Naive B cell (primary cell): Measurements from ENCODE around the gene GRID1. TPM values are rescaled to one million over a fixed set of nuclear protein-coding genes. Genes with fewer than 3 reads are reported as not detected.
"Not testable (repeated sequence)": the region's sequence is repeated elsewhere in the genome, so short reads cannot be mapped to it uniquely, and the experiment has no call there.

Experiments
- ATAC-seq, 2 donors: fragments of 150-1000 bp; cut with Tn5 transposase; 2 replicates each; pipeline ENCODE4 v1.10.0; 2021; ENCODE audit warnings: low read depth in 2 of 2, mild to moderate bottlenecking in 2 of 2, moderate library complexity in 2 of 2
- DNase-seq: peaks from one replicate; pipeline ENCODE4 v3.0.0; 2022
- H3K27ac Mint-ChIP-seq, 6 donors: one replicate each; pipeline ENCODE4 v1.8.0; 2020 to 2022; ENCODE audit warnings: mild to moderate bottlenecking in 6 of 6, mixed read lengths in 6 of 6, moderate library complexity in 5 of 6, inconsistent platforms in 2 of 6
- H3K27me3 Mint-ChIP-seq, 3 donors: one replicate each; pipeline ENCODE4 v1.8.0; 2021 to 2022; ENCODE audit warnings: mixed read lengths in 3 of 3, mild to moderate bottlenecking in 1 of 3
- H3K36me3 Mint-ChIP-seq, 2 donors: one replicate each; pipeline ENCODE4 v1.8.0; 2020 to 2022; ENCODE audit warnings: mixed read lengths in 2 of 2, inconsistent platforms in 1 of 2, mild to moderate bottlenecking in 1 of 2
- H3K4me1 Mint-ChIP-seq, 3 donors: one replicate each; pipeline ENCODE4 v1.8.0; 2020 to 2022; ENCODE audit warnings: mixed read lengths in 3 of 3, inconsistent platforms in 1 of 3, mild to moderate bottlenecking in 1 of 3, moderate library complexity in 1 of 3
- H3K4me3 Mint-ChIP-seq, 8 donors: one replicate each; pipeline ENCODE4 v1.8.0; 2020 to 2022; ENCODE audit warnings: mild to moderate bottlenecking in 8 of 8, mixed read lengths in 8 of 8, moderate library complexity in 8 of 8, inconsistent platforms in 2 of 8
- H3K9me3 Mint-ChIP-seq, 7 donors: one replicate each; pipeline ENCODE4 v1.8.0; 2020 to 2022; ENCODE audit warnings: mixed read lengths in 7 of 7, mild to moderate bottlenecking in 5 of 7, inconsistent platforms in 2 of 7, moderate library complexity in 1 of 7
- polyA plus RNA-seq, 6 donors: library from polyadenylated mRNA; unstranded; fragments of 300-500 nt; fragmentation: Illumina TruSeq; gene quantifications; one replicate each; pipeline ENCODE4 v1.2.3, GENCODE V29; 2021; ENCODE audit warnings: low read depth in 6 of 6

Gene GRID1
- polyA plus RNA-seq, 6 donors from 2014 or later = not detected

DNA sequence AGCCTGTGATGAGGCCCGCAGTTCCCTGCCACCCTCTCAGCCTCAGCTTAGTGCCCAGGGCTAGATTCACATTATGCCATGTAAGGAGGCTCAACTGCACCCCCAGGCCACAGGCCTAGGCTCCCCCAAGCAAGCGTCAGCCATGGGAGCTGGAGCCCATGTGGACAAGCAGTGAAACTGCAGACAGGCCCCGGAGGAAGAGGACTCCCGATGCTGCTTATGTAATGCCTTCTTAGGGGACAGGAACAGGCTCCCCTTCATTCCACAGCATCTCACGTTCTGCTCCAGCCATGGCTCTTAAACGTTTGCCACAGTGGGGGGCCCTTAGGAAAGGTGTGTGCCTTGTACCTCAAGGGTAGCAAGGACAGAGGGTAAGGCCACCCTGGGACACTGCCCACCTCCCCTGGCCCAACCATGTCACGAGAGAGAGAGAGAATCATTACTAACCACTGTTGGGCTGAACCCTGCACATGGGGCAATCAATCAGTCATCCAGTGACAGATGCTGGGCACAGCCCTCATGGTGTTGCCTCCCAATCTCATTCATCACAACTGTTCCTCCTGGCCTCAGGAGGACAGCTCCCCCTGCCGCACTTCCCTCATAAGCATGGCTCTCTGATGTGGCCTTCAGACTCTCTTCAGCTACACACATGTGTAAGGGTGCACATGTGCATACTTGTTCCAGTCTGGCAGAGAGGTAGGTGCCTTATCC is 263.0 kb downstream of the GRID1 start:
- Mint-ChIP-seq H3K4me1 (no peaks in the 10 kb centered on the region), H3K27ac (no peak overlapping the region), H3K4me3 (no peak overlapping the region), H3K9me3 (no peaks in the 10 kb centered on the region), H3K27me3 (peaks cover 0 to 23% (median 17%) of the 10 kb centered on the region in 3 donors), H3K36me3 (no peaks in the 10 kb centered on the region)
- ATAC-seq = no peak
- no peak for DNase-seq

DNA sequence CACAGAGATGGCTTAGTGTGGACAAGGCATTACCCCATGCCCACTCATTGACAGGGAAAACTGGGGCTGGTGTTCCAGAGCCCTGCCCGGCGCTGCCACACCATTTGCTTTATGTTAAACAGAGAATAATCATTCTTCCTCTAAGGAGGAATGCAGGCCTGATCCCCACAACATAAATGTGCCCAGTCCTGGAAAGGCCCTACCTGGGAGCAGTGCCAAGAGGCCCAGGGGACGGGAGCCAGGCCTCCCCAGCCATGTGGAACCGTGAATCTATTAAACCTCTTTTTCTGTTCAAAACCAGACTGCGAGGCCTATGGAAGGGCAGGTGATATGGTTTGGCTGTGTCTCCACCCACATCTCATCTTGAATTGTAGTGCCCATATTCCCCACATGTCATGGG is 264.1 kb downstream of the GRID1 start:
- DNase-seq (no peak), ATAC-seq (no peak)
- Mint-ChIP-seq H3K27ac (no peak overlapping the region), H3K4me3 (no peak overlapping the region), H3K36me3 (no peaks in the 10 kb centered on the region), H3K4me1 (no peaks in the 10 kb centered on the region), H3K9me3 (peaks cover 0 to under 1% (median 0%) of the 10 kb centered on the region in 7 donors), H3K27me3 (peaks cover 0 to 17% (median 17%) of the 10 kb centered on the region in 3 donors)

DNA sequence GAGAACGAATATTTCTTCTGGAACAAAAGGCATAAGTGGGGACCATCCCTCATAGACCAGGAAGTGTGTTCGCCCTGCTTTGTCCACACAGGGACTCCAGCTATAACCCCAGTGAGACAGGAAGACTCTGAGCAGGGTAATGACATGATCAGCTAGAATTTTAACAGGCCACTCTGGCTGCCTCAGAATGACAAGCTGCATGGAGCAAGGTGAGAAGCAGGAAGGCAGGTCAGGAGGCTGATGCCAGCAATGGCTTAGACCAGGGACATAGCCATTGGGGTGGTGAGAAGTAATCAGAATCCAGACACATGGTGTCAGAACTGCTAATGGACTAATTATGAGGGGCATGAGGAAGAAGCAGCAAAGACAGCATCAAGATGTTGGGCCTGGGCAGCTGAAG is 264.6 kb downstream of the GRID1 start:
- Mint-ChIP-seq H3K27ac (no peak overlapping the region), H3K4me1 (no peaks in the 10 kb centered on the region), H3K27me3 (peaks cover 0 to 17% (median 14%) of the 10 kb centered on the region in 3 donors), H3K36me3 (no peaks in the 10 kb centered on the region), H3K9me3 (peaks cover 0 to 4% (median 0%) of the 10 kb centered on the region in 7 donors), H3K4me3 (no peak overlapping the region)
- ATAC-seq (no peak), DNase-seq (no peak)

DNA sequence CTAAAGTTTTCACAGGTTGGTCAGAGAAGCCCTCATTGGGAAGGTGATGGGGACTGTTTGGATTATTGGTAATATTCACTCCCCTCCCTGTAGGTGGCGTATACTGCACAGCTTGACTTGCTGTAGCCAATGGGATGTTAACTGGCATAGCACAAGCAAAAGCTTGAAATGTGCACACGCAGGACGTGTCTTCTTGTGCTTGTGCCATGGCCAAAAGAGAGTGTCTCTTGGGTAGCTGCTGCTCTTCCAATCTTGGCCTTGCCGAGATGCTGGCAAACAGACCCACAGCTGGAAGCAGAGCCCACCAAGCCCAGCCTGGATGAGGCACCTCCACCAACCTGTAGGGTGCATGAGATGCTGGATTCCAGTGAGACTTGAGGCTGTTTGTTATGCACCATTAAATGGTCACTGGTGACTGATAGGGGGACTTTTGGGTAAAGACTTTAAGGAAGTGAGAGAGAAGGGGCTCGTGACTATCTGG is 266.0 kb downstream of the GRID1 start:
- Mint-ChIP-seq H3K9me3 (peaks cover 0 to 4% (median 0%) of the 10 kb centered on the region in 7 donors), H3K27me3 (peaks cover 2 to 4% (median 4%) of the 10 kb centered on the region in 3 donors), H3K4me3 (no peak overlapping the region), H3K4me1 (no peaks in the 10 kb centered on the region), H3K36me3 (no peaks in the 10 kb centered on the region), H3K27ac (no peak overlapping the region)
- DNase-seq (no peak), ATAC-seq (no peak)

DNA sequence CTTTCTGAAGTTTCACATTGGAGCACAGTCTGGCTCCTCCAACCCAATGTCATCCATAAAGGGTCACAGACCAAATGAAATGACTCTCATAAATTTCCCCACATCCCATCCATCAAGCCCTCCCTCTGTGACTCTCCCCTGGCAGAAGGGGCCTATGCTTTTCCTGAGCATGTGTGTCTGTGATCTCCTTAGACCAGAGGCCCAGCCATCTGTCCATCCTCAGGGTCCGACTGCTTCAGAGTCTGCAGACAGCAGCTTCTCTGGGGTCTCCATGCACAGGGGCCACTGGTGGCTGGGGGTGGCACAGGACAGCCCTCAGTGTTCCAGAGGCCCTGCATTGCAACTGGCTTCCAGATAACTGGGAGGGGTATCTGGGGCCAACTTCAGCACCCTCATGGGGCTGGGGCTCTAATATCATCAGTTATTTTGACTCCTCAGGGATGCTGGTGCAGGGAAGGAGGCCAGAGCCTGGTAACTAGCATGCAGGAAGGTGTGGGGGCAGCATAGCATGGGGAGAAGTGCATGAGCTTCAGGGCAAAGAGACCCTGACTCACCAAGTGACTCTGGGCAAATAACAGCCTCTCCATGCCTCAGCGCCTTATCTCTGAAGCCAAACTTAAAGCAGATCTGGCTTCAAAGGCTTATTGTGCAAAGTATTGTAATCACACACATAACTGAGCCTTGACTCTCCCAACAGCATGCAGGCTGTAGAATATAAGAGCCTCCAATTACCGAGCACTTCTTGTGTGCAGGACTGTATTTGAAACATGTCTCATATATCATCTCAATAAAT is 266.9 kb downstream of the GRID1 start:
- ATAC-seq (no peak), DNase-seq (no peak)
- Mint-ChIP-seq H3K4me3 (no peak overlapping the region), H3K27ac (no peak overlapping the region), H3K27me3 (peaks cover 0 to 4% (median 0%) of the 10 kb centered on the region in 3 donors), H3K9me3 (peaks cover 0 to 4% (median 0%) of the 10 kb centered on the region in 7 donors), H3K36me3 (no peaks in the 10 kb centered on the region), H3K4me1 (no peaks in the 10 kb centered on the region)

DNA sequence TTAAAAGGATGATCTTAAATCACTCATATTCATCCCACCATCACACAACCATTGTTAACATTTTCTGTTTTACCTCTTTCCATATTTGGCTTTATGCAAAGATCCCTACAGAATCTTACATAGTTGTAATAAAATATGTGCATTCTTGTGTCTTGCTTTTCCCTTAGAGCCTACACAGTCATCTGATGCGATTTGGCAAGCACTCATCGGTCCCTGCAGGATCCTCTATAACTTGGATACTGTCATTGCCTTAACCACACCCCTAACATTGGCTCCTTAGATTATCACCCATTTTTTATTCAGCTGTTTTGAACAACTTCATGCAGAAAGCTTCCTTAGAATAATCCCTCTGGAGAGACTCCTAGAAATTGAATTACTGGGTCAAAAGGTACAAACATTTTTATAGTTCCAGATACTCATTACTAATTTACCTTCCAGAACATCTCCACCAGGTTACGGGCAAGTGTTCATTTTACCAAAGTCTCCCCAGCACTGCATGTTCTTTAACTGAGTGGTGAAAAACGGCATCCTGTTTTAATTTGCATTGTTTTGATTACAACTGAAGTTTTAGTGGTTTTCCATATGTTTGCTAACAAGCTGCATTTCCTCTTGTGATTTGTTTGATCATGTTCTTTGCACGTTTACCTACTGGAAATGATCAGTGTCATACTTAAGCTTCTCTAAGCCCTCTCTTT is 268.3 kb downstream of the GRID1 start:
- Mint-ChIP-seq H3K27ac (no peak overlapping the region), H3K27me3 (peaks cover 0 to 4% (median 0%) of the 10 kb centered on the region in 3 donors), H3K9me3 (peaks cover 0 to 4% (median 0%) of the 10 kb centered on the region in 7 donors), H3K36me3 (no peaks in the 10 kb centered on the region), H3K4me3 (no peak overlapping the region), H3K4me1 (no peaks in the 10 kb centered on the region)
- DNase-seq = no peak
- ATAC-seq = no peak

DNA sequence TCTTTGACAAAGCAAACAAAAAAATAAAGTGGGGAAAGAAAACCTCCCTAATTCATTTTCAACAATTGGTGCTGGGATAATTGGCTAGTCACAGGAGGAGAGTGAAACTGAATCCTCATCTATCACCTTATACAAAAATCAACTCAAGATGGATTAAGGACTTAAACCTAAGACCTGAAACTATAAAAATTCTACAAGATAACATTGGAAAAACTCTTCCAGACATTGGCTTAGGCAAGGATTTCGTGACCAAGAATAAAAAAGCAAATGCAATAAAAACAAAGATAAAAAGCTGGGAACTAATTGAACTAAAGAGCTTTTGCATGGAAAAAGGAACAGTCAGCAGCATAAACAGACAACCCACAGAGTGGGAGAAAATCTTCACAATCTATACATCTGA is 271.5 kb downstream of the GRID1 start:
- H3K9me3 Mint-ChIP-seq, H3K4me3 Mint-ChIP-seq, H3K27me3 Mint-ChIP-seq, H3K27ac Mint-ChIP-seq, H3K4me1 Mint-ChIP-seq, DNase-seq, ATAC-seq, H3K36me3 Mint-ChIP-seq: not testable (repeated sequence)

DNA sequence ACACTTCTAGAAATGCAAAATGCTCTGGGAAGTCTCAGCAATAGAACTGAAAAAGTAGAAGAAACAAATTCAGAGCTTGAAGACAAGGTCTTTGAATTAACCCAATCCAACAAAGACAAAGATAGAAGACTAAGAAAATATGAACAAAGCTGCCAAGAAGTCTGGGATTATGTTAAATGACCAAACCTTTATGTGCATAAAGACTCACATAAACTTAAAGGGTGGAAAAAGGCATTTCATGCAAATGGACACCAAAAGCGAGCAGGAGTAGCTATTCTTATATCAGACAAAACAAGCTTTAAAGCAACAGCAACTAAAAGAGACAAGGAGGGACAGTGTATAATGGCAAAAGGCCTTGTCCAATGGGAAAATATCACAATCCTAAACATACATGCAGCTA is 274.3 kb downstream of the GRID1 start:
- H3K36me3 Mint-ChIP-seq, H3K4me1 Mint-ChIP-seq, H3K9me3 Mint-ChIP-seq, ATAC-seq, DNase-seq, H3K27ac Mint-ChIP-seq, H3K4me3 Mint-ChIP-seq: not testable (repeated sequence)
- peaks cover 9 to 26% (median 14%) of the 10 kb centered on the region in 3 donors for H3K27me3 Mint-ChIP-seq

DNA sequence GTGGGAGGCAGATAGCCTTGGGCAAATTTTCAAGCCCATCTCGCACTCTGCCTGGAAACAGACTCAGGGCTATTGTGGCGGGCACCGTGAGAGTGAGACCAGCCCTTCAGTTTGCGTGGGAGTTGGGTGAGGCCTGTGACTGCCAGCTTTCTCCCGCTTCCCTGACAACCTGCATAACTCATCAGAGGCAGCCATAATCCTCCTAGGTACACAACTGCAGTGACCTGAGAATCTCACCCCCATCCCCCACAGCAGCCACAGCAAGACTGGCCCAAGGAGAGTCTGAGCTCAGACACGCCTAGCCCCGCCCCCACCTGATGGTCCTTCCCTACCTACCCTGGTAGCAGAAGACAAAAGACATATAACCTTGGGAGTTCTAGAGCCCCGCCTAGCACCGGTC is 275.4 kb downstream of the GRID1 start:
- Mint-ChIP-seq H3K9me3 (peaks cover 0 to 5% (median 0%) of the 10 kb centered on the region in 7 donors), H3K27ac (no peak overlapping the region), H3K36me3 (no peaks in the 10 kb centered on the region), H3K4me1 (no peaks in the 10 kb centered on the region), H3K4me3 (no peak overlapping the region), H3K27me3 (peaks cover 17 to 35% (median 23%) of the 10 kb centered on the region in 3 donors)
- ATAC-seq = no peak
- no peak for DNase-seq

DNA sequence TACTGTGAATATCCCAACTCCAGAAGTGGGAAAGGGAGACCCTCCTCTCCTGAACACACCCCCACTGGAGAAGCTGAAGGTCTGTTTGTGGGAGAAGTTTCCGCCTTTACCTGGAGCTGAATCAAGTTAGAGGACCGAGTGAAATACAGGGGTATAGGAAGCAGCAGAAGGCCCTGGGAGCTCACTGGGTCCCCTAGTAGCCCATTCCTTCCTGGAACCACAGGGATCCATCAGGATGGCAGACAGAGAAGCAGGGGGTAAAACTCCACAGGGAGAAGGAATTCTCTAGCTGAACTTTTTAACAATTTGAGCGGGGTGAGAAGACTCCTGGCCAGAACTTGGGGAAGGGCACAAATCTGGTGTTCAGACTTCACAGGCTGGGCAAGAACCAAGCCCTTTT is 275.8 kb downstream of the GRID1 start:
- Mint-ChIP-seq H3K4me3 (no peak overlapping the region), H3K4me1 (no peaks in the 10 kb centered on the region), H3K36me3 (no peaks in the 10 kb centered on the region), H3K27ac (no peak overlapping the region), H3K27me3 (peaks cover 17 to 39% (median 27%) of the 10 kb centered on the region in 3 donors), H3K9me3 (peaks cover 0 to 6% (median 0%) of the 10 kb centered on the region in 7 donors)
- ATAC-seq (no peak), DNase-seq (no peak)

DNA sequence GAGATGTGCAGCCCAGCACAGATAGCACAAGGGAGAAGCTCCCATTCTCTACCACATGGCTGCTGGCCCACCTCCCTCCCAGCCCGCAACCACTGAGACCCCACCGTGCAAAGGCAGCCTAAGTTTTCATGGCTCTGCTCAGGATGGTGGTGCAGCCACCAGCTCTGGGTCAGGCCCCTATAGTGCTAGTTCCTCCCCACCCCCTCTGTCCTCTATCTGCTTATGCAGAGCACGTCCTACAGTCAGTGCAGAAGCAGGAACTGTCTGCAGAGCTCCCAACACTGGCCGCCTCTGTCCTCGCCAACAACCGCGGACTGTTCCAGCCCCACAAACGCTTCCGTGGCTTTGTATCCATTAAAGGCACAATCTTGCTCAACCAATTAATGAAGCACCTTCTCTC is 278.9 kb downstream of the GRID1 start:
- no peak overlapping the region for H3K4me3 Mint-ChIP-seq
- no peak overlapping the region for H3K27ac Mint-ChIP-seq
- no peaks in the 10 kb centered on the region for H3K4me1 Mint-ChIP-seq

DNA sequence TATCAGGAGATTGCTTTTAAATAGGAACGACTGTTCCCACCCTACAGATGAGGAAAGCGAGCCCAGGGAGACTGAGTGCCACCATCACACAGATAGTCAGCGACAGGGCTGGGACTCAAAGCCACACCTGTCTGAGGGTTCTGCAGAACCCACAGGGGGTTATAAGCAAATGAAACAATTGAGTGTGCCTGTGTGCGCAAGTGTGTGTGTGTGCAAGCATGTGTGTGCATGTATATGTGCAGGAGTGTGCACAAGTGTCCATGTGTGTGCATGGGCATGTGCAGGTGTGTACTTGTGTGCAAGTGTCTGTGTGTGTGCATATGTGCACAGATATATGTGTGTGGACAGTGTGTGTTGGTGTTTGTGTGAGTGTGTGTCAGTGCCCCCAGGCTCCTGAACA is 280.2 kb downstream of the GRID1 start:
- no peak for ATAC-seq
- no peak overlapping the region for H3K27ac Mint-ChIP-seq
- no peaks in the 10 kb centered on the region for H3K36me3 Mint-ChIP-seq
- H3K4me3 Mint-ChIP-seq = no peak overlapping the region
- H3K27me3 Mint-ChIP-seq = peaks cover 28 to 62% (median 57%) of the 10 kb centered on the region in 3 donors
- no peaks in the 10 kb centered on the region for H3K4me1 Mint-ChIP-seq
- peaks cover 0 to 5% (median 0%) of the 10 kb centered on the region in 7 donors for H3K9me3 Mint-ChIP-seq
- no peak for DNase-seq

More for the DNA sequence above, 278.9 kb downstream of the GRID1 start:
- ATAC-seq = no peak
- peaks cover 24 to 55% (median 51%) of the 10 kb centered on the region in 3 donors for H3K27me3 Mint-ChIP-seq
- DNase-seq = no peak
- peaks cover 0 to 5% (median 0%) of the 10 kb centered on the region in 7 donors for H3K9me3 Mint-ChIP-seq
- no peaks in the 10 kb centered on the region for H3K36me3 Mint-ChIP-seq

DNA sequence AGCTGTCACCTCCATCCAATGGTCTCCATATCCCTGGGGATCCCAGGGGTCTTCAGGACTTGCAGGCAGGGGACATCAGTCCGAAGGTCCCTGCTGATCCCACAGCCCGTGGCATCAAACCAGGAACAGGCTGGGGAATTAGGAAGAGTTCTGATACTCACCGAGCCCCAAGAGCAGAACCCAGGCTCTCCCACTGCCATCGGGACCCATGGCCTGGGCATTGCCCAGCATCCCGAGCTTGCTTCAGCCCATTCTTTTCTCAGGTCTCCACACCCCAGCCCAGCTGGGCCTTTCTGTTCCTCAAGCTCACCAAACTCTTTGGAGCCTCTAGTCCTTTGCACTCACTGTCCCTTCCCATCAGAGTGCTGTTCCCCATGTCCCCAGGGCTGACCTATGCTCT is 280.9 kb downstream of the GRID1 start:
- DNase-seq (no peak), ATAC-seq (no peak)
- H3K4me3 Mint-ChIP-seq = no peak overlapping the region
- H3K4me1 Mint-ChIP-seq = no peaks in the 10 kb centered on the region
- no peaks in the 10 kb centered on the region for H3K36me3 Mint-ChIP-seq
- peaks cover 33 to 65% (median 64%) of the 10 kb centered on the region in 3 donors for H3K27me3 Mint-ChIP-seq
- no peak overlapping the region for H3K27ac Mint-ChIP-seq
- H3K9me3 Mint-ChIP-seq = peaks cover 0 to 6% (median 0%) of the 10 kb centered on the region in 7 donors
